Right cardiac atrium (tissue), 5 donors: ENCODE data around the gene RTF1. TPM values are rescaled to one million over a fixed set of nuclear protein-coding genes. Genes with fewer than 3 reads are reported as not detected.

Experiments
- polyA plus RNA-seq: library from polyadenylated mRNA; stranded (reverse); fragments of 200-250 nt; gene quantifications from one replicate; pipeline ENCODE4 v1.2.3, GENCODE V29; 2013
- total RNA-seq, 4 donors: library from RNA; stranded (reverse); fragmentation: NEBNext Ultra II Directional; extraction: Animal tissue kit (Norgen Biotek cat#: 25700); gene quantifications; one replicate each; pipeline ENCODE4 v1.2.1, GENCODE V29; 2021
- donor health status: healthy with polysubstance abuse.
- donor health status: DM: no; HTN: yes; CAD: no.
- donor health status: DM: no; HTN: no; CAD: no.
- donor health status: DM: no; HTN: yes; CAD: no; lungs with severe emphysema.
- donor health status: DM: yes; HTN: yes; CAD: no.

Gene RTF1
- total and polyA plus RNA-seq, 5 donors = 14.1 to 25.0 (median 22.6) TPM

Other genes with a start within 250 kb of the RTF1 start
- not detected for gene EXD1, start 186.3 kb upstream of the RTF1 start, total RNA-seq
- not detected for gene EXD1, start 186.3 kb upstream of the RTF1 start, polyA plus RNA-seq
- gene CHP1, start 185.8 kb upstream of the RTF1 start, total RNA-seq = 100 to 1,000 TPM in 3 of 4 donors, 10 to 100 TPM in 1; 91.2 to 129 (median 111) TPM
- gene CHP1, start 185.8 kb upstream of the RTF1 start, polyA plus RNA-seq = 44.2 TPM
- gene OIP5, start 84.5 kb upstream of the RTF1 start, total RNA-seq = under 1 TPM in 3 of 4 donors, not detected in 1; 0.25 to 0.71 (median 0.49) TPM
- 0.25 TPM for gene OIP5, start 84.5 kb upstream of the RTF1 start, polyA plus RNA-seq
- 1 to 10 TPM; 1.5 to 3.6 (median 2.5) TPM for gene NUSAP1, start 84.2 kb upstream of the RTF1 start, total RNA-seq
- 0.48 TPM for gene NUSAP1, start 84.2 kb upstream of the RTF1 start, polyA plus RNA-seq
- gene NDUFAF1, start 14.6 kb upstream of the RTF1 start, total RNA-seq = 10 to 100 TPM; 19.7 to 35.1 (median 26.6) TPM
- gene NDUFAF1, start 14.6 kb upstream of the RTF1 start, polyA plus RNA-seq = 65.9 TPM
- 1 to 10 TPM in 2 of 4 donors, under 1 TPM in 2; 0.36 to 1.4 (median 0.94) TPM for gene ITPKA, start 76.8 kb downstream of the RTF1 start, total RNA-seq
- gene ITPKA, start 76.8 kb downstream of the RTF1 start, polyA plus RNA-seq = 1.6 TPM
- gene LTK, start 96.7 kb downstream of the RTF1 start, total RNA-seq = 1 to 10 TPM in 3 of 4 donors, under 1 TPM in 1; 0.95 to 1.5 (median 1.2) TPM
- gene LTK, start 96.7 kb downstream of the RTF1 start, polyA plus RNA-seq = 1.6 TPM
- gene RPAP1, start 127.2 kb downstream of the RTF1 start, total RNA-seq = 10 to 100 TPM; 19.2 to 25.3 (median 19.8) TPM
- gene RPAP1, start 127.2 kb downstream of the RTF1 start, polyA plus RNA-seq = 10.1 TPM
- gene TYRO3, start 142.1 kb downstream of the RTF1 start, total RNA-seq = 10 to 100 TPM in 1 of 4 donors, 1 to 10 TPM in 3; 5.4 to 11.3 (median 7.0) TPM
- 6.8 TPM for gene TYRO3, start 142.1 kb downstream of the RTF1 start, polyA plus RNA-seq
- 10 to 100 TPM; 33.6 to 39.2 (median 36.6) TPM for gene MGA, start 243.3 kb downstream of the RTF1 start, total RNA-seq
- gene MGA, start 243.3 kb downstream of the RTF1 start, polyA plus RNA-seq = 4.2 TPM